ENCODE results near the gene SLC38A11. TPM values are rescaled to one million over a fixed set of nuclear protein-coding genes. Genes with fewer than 3 reads are reported as not detected.
"Not testable (repeated sequence)": the region's sequence is repeated elsewhere in the genome, so short reads cannot be mapped to it uniquely, and the experiment has no call there.

Gene SLC38A11
- total RNA-seq, 1 donor from 2014 or later, result not detected

- no peak for DNase-seq (ENCODE audit: low read depth in 2 of 2)
Observed at GRCh38 chr2:164879901-164880535, 75.3 kb downstream of the SLC38A11 start.

GRCh38 chr2:164877927-164878326, 77.4 kb downstream of the SLC38A11 start:
- DNase-seq (ENCODE audit: low read depth in 2 of 2), result no peak

- DNase-seq (ENCODE audit: low read depth in 2 of 2), result no peak
Observed at GRCh38 chr2:164877169-164877568, 78.2 kb downstream of the SLC38A11 start.

GRCh38 chr2:164875334-164876205, 79.8 kb downstream of the SLC38A11 start:
- no peak for DNase-seq (ENCODE audit: low read depth in 2 of 2)

GRCh38 chr2:164873210-164873908, 82.0 kb downstream of the SLC38A11 start:
- DNase-seq (ENCODE audit: low read depth in 2 of 2), result no peak

GRCh38 chr2:164871404-164871803, 83.9 kb downstream of the SLC38A11 start:
- DNase-seq (ENCODE audit: low read depth in 2 of 2), result no peak

- no peak for DNase-seq (ENCODE audit: low read depth in 2 of 2)
Observed at GRCh38 chr2:164869420-164869772, 85.9 kb downstream of the SLC38A11 start.

GRCh38 chr2:164868563-164869419, 86.5 kb downstream of the SLC38A11 start:
- no peak for DNase-seq (ENCODE audit: low read depth in 2 of 2)

GRCh38 chr2:164867779-164868397, 87.4 kb downstream of the SLC38A11 start:
- DNase-seq (ENCODE audit: low read depth in 2 of 2), result no peak

GRCh38 chr2:164866381-164866780, 88.9 kb downstream of the SLC38A11 start:
- not testable (repeated sequence) for DNase-seq (ENCODE audit: low read depth in 2 of 2)

- no peak for DNase-seq (ENCODE audit: low read depth in 2 of 2)
Observed at GRCh38 chr2:164860694-164861042, 94.7 kb downstream of the SLC38A11 start.

GRCh38 chr2:164859906-164860693, 95.2 kb downstream of the SLC38A11 start:
- not testable (repeated sequence) for DNase-seq (ENCODE audit: low read depth in 2 of 2)

- no peak for DNase-seq (ENCODE audit: low read depth in 2 of 2)
Observed at GRCh38 chr2:164859251-164859818, 96.0 kb downstream of the SLC38A11 start.

- DNase-seq (ENCODE audit: low read depth in 2 of 2), result no peak
Observed at GRCh38 chr2:164852086-164852485, 103.2 kb downstream of the SLC38A11 start.

GRCh38 chr2:164850235-164850634, 105.1 kb downstream of the SLC38A11 start:
- DNase-seq (ENCODE audit: low read depth in 2 of 2), result no peak

- no peak for DNase-seq (ENCODE audit: low read depth in 2 of 2)
Observed at GRCh38 chr2:164849506-164849905, 105.8 kb downstream of the SLC38A11 start.

GRCh38 chr2:164847981-164848741, 107.2 kb downstream of the SLC38A11 start:
- DNase-seq (ENCODE audit: low read depth in 2 of 2), result no peak

GRCh38 chr2:164847291-164847690, 108.0 kb downstream of the SLC38A11 start:
- DNase-seq (ENCODE audit: low read depth in 2 of 2), result no peak

- no peak for DNase-seq (ENCODE audit: low read depth in 2 of 2)
Observed at GRCh38 chr2:164846276-164846675, 109.0 kb downstream of the SLC38A11 start.
